Transverse colon (tissue), 4 donors: ENCODE data around the gene KMT2B.

Experiments used
- CTCF ChIP-seq, 5 experiments: fragments of 200-600 bp in 3 of 5; fragments of 450-650 bp in 2 of 5; sonication (generic) in 3 of 5; IDR thresholded peaks; 1 replicate in 2 of 5; 2 replicates in 3 of 5; pipeline ENCODE4 v1.5.1; 2016 to 2017; ENCODE audit warnings: antibody characterized with exemption in 5 of 5, inconsistent platforms in 3 of 5, mild to moderate bottlenecking in 2 of 5, moderate library complexity in 1 of 5
- POLR2A ChIP-seq: fragments of 450-650 bp; IDR thresholded peaks from one replicate; pipeline ENCODE4 v1.6.1; 2016; ENCODE audit warnings: antibody characterized with exemption, mild to moderate bottlenecking, moderate library complexity
- POLR2AphosphoS5 ChIP-seq, 3 donors: sonication (generic); formaldehyde crosslinking; IDR thresholded peaks; one replicate each; pipeline ENCODE4 v1.6.1; 2016; ENCODE audit warnings: antibody characterized with exemption in 3 of 3

- TF ChIP-seq CTCF (IDR thresholded peaks at IDR 0.05), result no peak
- no peak for TF ChIP-seq POLR2A
- TF ChIP-seq POLR2AphosphoS5 (IDR thresholded peaks at IDR 0.05), result no peak
These were observed 9.4 kb upstream of the KMT2B start for GRCh38 chr19:35708391-35708790.
